SK-N-SH treated with all-trans-retinoic acid at 6 μM for 48 hours (cell line): ENCODE data around the gene IYD.

Experiments used
- ATAC-seq: fragments of 200-7000 bp; cut with Tn5 transposase; 3 replicates; pipeline ENCODE4 v1.9.1; 2020; ENCODE audit warnings: mild to moderate bottlenecking, moderate library complexity
- BACH2 ChIP-seq: fragments of 250-450 bp; sonication (Bioruptor Pico); IDR thresholded peaks from 2 replicates; pipeline ENCODE4 v1.9.0; 2021; ENCODE audit warnings: mild to moderate bottlenecking, borderline replicate concordance
- CREB5 ChIP-seq: fragments of 250-450 bp; sonication (Bioruptor Pico); IDR thresholded peaks from 2 replicates; pipeline ENCODE4 v1.5.1; 2020; ENCODE audit warnings: low read depth, mild to moderate bottlenecking, moderate library complexity
- CSDC2 ChIP-seq: fragments of 250-450 bp; sonication (Bioruptor Pico); IDR thresholded peaks from 2 replicates; pipeline ENCODE4 v1.5.0; 2020; ENCODE audit warnings: mild to moderate bottlenecking, moderate library complexity
- CSRNP3 ChIP-seq: fragments of 250-450 bp; sonication (Bioruptor Pico); IDR thresholded peaks from 2 replicates; pipeline ENCODE4 v1.5.1; 2021; ENCODE audit warnings: mild to moderate bottlenecking, moderate library complexity
- GLIS3 ChIP-seq: fragments of 250-450 bp; sonication (Bioruptor Pico); IDR thresholded peaks from 2 replicates; pipeline ENCODE4 v1.5.0; 2020; ENCODE audit warnings: mild to moderate bottlenecking, moderate library complexity
- ISL1 ChIP-seq: fragments of 250-450 bp; sonication (Bioruptor Pico); IDR thresholded peaks from 2 replicates; pipeline ENCODE4 v2.1.2; 2022; ENCODE audit warnings: mild to moderate bottlenecking, moderate library complexity
- OSR1 ChIP-seq: fragments of 250-450 bp; sonication (Bioruptor Pico); IDR thresholded peaks from 2 replicates; pipeline ENCODE4 v1.8.0; 2022; ENCODE audit warnings: moderate library complexity, mild to moderate bottlenecking, inconsistent platforms
- PATZ1 ChIP-seq: fragments of 250-450 bp; sonication (Bioruptor Pico); IDR thresholded peaks from 2 replicates; pipeline ENCODE4 v1.8.0; 2020; ENCODE audit warnings: mild to moderate bottlenecking, moderate library complexity, borderline replicate concordance
- PPARA ChIP-seq: fragments of 250-450 bp; sonication (Bioruptor Pico); IDR thresholded peaks from 2 replicates; pipeline ENCODE4 v1.5.0; 2020; ENCODE audit warnings: mild to moderate bottlenecking, borderline replicate concordance
- RARB ChIP-seq: fragments of 250-450 bp; sonication (Bioruptor Pico); IDR thresholded peaks from 2 replicates; pipeline ENCODE4 v1.8.0; 2021; ENCODE audit warnings: mild to moderate bottlenecking, moderate library complexity
- SNAI2 ChIP-seq: fragments of 250-450 bp; sonication (Bioruptor Pico); IDR thresholded peaks from 2 replicates; pipeline ENCODE4 v1.5.0; 2020; ENCODE audit warnings: mild to moderate bottlenecking, moderate library complexity
- TCF4 ChIP-seq: fragments of 250-450 bp; sonication (Bioruptor Pico); IDR thresholded peaks from 2 replicates; pipeline ENCODE4 v1.8.0; 2021; ENCODE audit warnings: mild to moderate bottlenecking, moderate library complexity, borderline replicate concordance
- TOX ChIP-seq: fragments of 250-450 bp; sonication (Bioruptor Pico); IDR thresholded peaks from 2 replicates; pipeline ENCODE4 v1.8.0; 2021; ENCODE audit warnings: mild to moderate bottlenecking, moderate library complexity, borderline replicate concordance
- TSHZ2 ChIP-seq: fragments of 250-450 bp; sonication (Bioruptor Pico); IDR thresholded peaks from 2 replicates; pipeline ENCODE4 v1.5.0; 2020; ENCODE audit warnings: mild to moderate bottlenecking, moderate library complexity
- ZC3H10 ChIP-seq: fragments of 250-450 bp; sonication (Bioruptor Pico); IDR thresholded peaks from 2 replicates; pipeline ENCODE4 v1.5.1; 2021; ENCODE audit warnings: mild to moderate bottlenecking, moderate library complexity
- ZFP3 ChIP-seq: fragments of 250-450 bp; sonication (Bioruptor Pico); IDR thresholded peaks from 2 replicates; pipeline ENCODE4 v1.5.0; 2020; ENCODE audit warnings: mild to moderate bottlenecking, moderate library complexity
- ZFP30 ChIP-seq: fragments of 450-650 bp; formaldehyde crosslinking; IDR thresholded peaks from 2 replicates; pipeline ENCODE4 v1.5.0; 2022; ENCODE audit warnings: mild to moderate bottlenecking, moderate library complexity
- ZNF565 ChIP-seq: fragments of 450-650 bp; formaldehyde crosslinking; conservative IDR thresholded peaks from 2 replicates; pipeline ENCODE4 v1.5.0; 2020; ENCODE audit warnings: low read depth, mild to moderate bottlenecking, moderate library complexity
- ZNF8 ChIP-seq: fragments of 450-650 bp; formaldehyde crosslinking; IDR thresholded peaks from 2 replicates; pipeline ENCODE4 v1.5.0; 2020; ENCODE audit warnings: mild to moderate bottlenecking, moderate library complexity

IYD gene

GRCh38 chr6:150353445-150353844, 15.4 kb upstream of the IYD start (continued):
- TF ChIP-seq TSHZ2 (CRISPR knock-in tag) (no peak), OSR1 (CRISPR knock-in tag) (no peak), SNAI2 (CRISPR knock-in tag) (no peak), PPARA (CRISPR knock-in tag) (no peak)
- TF ChIP-seq, all 23 proteins: peak for 0

GRCh38 chr6:150354754-150355571, 13.8 kb upstream of the IYD start:
- no peak for ATAC-seq
- TF ChIP-seq OSR1 (CRISPR knock-in tag), result no peak
- TF ChIP-seq TOX, result no peak
- no peak for TF ChIP-seq TCF4 (CRISPR knock-in tag)

GRCh38 chr6:150355932-150356331, 12.9 kb upstream of the IYD start:
- ATAC-seq, result no peak
- no peak for TF ChIP-seq ZFP3
- no peak for TF ChIP-seq PPARA (CRISPR knock-in tag)
- no peak for TF ChIP-seq CSRNP3 (CRISPR knock-in tag)
- TF ChIP-seq TCF4 (CRISPR knock-in tag), result no peak
- TF ChIP-seq BACH2 (CRISPR knock-in tag), result no peak
- no peak for TF ChIP-seq CREB5

- TF ChIP-seq RARB (CRISPR knock-in tag) (no peak), SNAI2 (CRISPR knock-in tag) (no peak), OSR1 (CRISPR knock-in tag) (no peak), CSDC2 (CRISPR knock-in tag) (no peak), CSRNP3 (CRISPR knock-in tag) (no peak), ZFP30 (CRISPR knock-in tag) (no peak), PATZ1 (no peak), BACH2 (CRISPR knock-in tag) (no peak), ZC3H10 (no peak), ZNF8 (no peak), ZNF565 (no peak), ZFP3 (no peak), ISL1 (no peak), GLIS3 (CRISPR knock-in tag) (no peak), TSHZ2 (CRISPR knock-in tag) (no peak)
- no peak for ATAC-seq
These were observed 6.9 kb upstream of the IYD start for GRCh38 chr6:150361876-150362275.
